Mononuclear cell (primary cell): Measurements from ENCODE around the gene MRGPRF. TPM values are rescaled to one million over a fixed set of nuclear protein-coding genes. Genes with fewer than 3 reads are reported as not detected.
"Not testable (repeated sequence)": the region's sequence is repeated elsewhere in the genome, so short reads cannot be mapped to it uniquely, and the experiment has no call there.

Experiments used
- H3K27me3 ChIP-seq: 2 replicates; pipeline ENCODE4 v1.6.0; 2011; ENCODE audit warnings: low read length, control low read depth; ENCODE audit not compliant: insufficient read depth
- H3K4me1 ChIP-seq: 2 replicates; pipeline ENCODE4 v1.5.1; 2011; ENCODE audit warnings: mild to moderate bottlenecking, low read length, control low read depth; ENCODE audit not compliant: insufficient read depth
- H3K4me3 ChIP-seq: 2 replicates; pipeline ENCODE4 v1.5.1; 2011; ENCODE audit warnings: mild to moderate bottlenecking, low read length, moderate library complexity
- H3K9me3 ChIP-seq: 2 replicates; pipeline ENCODE4 v1.5.1; 2011; ENCODE audit warnings: low read depth, mild to moderate bottlenecking, control low read depth, low read length
- total RNA-seq: library from RNA; depleted of rRNA; stranded (reverse); fragments of >200 nt; gene quantifications from one replicate; pipeline ENCODE4 v1.2.3, GENCODE V29; 2012

MRGPRF gene
- total RNA-seq, 1 donor = under 0.01 TPM

GRCh38 chr11:68977781-68978625 lies 35.0 kb downstream of the MRGPRF start:
- Histone ChIP-seq H3K27me3 (peaks cover 5% of the 10 kb centered on the region), H3K9me3 (peaks cover 6% of the 10 kb centered on the region), H3K4me3 (no peak overlapping the region), H3K4me1 (no peaks in the 10 kb centered on the region)

DNA sequence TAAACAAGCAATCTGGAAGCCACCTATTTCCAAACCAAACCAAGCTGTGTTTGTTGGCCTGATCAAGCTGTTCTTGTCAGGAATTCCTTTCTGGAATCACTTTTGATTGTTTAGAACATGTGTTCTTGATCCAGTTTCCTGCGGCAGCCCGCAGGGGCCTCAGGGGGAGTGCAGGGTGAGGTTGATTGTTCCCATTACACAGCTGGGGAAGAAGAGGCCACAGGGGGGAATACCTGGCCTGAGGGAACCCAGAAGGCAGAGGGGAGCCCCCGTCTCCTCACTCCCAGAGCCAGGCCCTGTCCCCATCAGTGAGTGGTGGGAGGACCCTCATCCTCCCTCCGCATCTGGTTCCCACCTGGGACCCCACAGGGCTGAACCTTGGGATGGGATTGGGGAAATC lies 36.5 kb downstream of the MRGPRF start:
- H3K27me3 ChIP-seq = no peaks in the 10 kb centered on the region
- H3K4me1 ChIP-seq = no peaks in the 10 kb centered on the region
- H3K4me3 ChIP-seq = no peak overlapping the region
- H3K9me3 ChIP-seq = no peaks in the 10 kb centered on the region

- H3K9me3 ChIP-seq = no peaks in the 10 kb centered on the region
- no peaks in the 10 kb centered on the region for H3K27me3 ChIP-seq
- no peak overlapping the region for H3K4me3 ChIP-seq
- no peaks in the 10 kb centered on the region for H3K4me1 ChIP-seq
Observed at GRCh38 chr11:68976095-68976494, 37.0 kb downstream of the MRGPRF start.

DNA sequence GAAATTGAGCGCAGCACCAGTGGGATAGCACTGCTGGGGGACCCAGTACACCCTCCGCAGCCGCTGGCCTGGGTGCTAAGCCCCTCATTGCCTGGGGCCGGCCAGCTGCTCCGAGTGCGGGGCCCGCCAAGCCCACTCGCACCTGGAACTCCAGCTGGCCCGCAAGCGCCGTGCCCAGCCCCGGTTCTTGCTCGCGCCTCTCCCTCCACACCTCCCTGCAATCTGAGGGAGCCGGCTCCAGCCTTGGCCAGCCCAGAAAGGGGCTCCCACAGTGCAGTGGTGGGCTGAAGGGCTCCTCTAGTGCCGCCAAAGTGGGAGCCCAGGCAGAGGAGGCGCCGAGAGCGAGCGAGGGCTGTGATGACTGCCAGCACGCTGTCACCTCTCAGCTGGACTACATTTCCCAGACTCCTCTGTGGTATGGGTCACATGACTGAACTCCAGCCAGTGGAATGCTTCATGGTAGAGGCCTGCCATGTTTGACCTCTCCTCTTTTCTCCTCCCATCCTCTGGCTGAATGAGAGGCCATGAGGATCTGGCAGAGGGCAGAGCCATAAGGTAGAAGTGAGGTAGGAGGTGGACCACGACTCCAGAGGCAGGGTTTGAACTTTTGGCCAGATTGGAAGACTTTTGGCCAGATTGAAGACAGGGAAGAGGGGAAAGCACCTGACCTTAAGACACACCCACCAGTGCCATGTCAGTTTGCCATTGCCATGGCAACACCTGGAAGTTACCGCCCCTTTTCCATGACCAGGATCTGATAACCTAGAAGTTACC lies 38.4 kb downstream of the MRGPRF start:
- Histone ChIP-seq H3K4me1 (no peaks in the 10 kb centered on the region), H3K9me3 (no peaks in the 10 kb centered on the region), H3K27me3 (no peaks in the 10 kb centered on the region)

DNA sequence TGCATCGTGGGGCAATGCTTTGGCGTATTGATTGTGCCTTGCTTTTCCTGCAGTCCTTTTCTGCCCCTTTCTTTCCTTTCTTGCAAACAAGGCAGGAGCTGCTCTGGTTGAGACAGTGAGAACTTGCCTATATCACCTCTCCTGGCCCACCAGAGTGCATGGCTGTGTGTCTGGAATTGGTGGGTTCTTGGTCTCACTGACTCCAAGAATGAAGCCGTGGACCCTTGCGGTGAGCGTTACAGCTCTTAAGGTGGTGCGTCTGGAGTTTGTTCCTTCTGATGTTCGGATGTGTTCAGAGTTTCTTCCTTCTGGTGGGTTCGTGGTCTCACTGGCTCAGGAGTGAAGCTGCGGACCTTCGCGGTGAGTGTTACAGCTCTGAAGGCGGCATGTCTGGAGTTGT lies 39.3 kb downstream of the MRGPRF start:
- not testable (repeated sequence) for H3K4me1 ChIP-seq, H3K4me3 ChIP-seq, H3K27me3 ChIP-seq, H3K9me3 ChIP-seq

More for the DNA sequence above, 38.4 kb downstream of the MRGPRF start:
- H3K4me3 ChIP-seq = no peak overlapping the region

DNA sequence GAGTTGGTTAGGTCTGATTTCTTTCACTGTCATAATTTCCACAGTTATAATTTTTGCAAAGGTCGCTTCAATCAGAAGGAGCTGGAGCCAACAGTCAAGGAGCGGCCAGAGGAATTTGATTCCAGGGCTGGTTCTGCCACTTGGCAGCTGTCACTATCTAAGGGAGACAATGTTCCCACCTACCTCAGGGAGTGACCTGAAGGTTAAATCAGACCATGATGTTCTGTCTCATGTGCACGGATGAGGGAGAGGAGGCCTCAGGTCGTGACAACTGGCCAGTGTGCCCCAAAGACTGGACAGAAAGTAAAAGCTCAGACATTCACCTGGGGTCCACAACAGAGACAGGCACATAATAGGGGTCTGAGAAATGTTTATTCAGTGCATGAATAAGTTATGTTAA lies 39.8 kb downstream of the MRGPRF start:
- H3K27me3 ChIP-seq = no peaks in the 10 kb centered on the region
- H3K4me1 ChIP-seq = no peaks in the 10 kb centered on the region
- H3K9me3 ChIP-seq = no peaks in the 10 kb centered on the region
- H3K4me3 ChIP-seq = no peak overlapping the region

DNA sequence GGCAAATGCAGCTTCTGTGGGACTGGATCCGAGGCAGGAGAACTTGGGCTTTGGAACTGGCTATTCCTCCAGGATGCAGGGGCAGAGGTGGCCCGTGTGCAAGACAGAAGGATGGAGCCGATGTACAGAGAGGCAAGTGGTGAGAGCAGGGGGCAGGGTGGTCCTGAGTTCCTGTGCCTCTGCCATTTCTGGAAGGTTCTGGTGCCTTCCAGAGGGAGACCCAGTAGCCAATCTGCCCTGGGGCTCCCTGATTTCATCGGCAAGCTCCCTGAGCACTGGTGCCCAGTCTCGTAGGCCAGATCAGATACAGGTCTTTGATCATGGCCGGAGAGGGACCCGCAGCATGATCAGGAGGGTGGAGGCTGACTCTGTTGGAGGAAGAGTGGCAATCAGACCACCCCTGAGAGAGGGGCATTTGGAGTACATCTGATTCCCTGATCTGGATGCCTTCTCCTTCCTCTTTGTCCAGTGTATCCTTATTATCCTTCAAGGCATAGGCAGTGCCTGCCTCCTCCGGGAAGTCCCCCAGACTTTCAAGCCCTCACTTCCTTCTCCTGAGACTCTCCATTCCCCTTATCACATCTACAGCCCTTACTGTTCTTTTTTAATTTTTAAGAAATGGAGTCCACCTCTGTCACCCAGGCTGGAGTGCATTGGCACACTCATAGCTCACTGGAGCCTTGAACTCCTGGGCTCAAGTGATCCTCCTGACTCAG lies 42.0 kb downstream of the MRGPRF start:
- H3K9me3 ChIP-seq = no peaks in the 10 kb centered on the region
- no peaks in the 10 kb centered on the region for H3K4me1 ChIP-seq
- no peaks in the 10 kb centered on the region for H3K27me3 ChIP-seq
- no peak overlapping the region for H3K4me3 ChIP-seq

DNA sequence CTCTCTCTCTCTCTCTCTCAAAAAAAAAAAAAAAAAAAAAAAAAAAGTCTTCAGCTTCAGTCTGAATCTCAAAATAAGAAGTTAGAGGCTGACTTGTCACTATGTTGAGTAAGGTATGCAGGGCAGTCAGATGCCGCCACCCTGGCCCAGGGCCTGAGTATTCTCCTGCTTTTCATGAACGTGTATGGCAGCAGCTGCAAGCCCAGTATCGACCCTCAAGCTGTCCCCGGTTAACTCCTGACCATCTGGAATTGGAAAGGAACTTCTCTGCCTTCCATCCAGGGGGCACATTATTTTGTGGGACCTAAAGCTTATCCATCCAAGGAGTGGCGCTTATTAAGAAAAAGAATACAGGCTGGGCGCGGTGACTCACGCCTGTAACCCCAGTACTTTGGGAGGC lies 43.7 kb downstream of the MRGPRF start:
- Histone ChIP-seq H3K9me3 (no peaks in the 10 kb centered on the region), H3K4me3 (no peak overlapping the region), H3K4me1 (no peaks in the 10 kb centered on the region), H3K27me3 (no peaks in the 10 kb centered on the region)

- no peaks in the 10 kb centered on the region for H3K9me3 ChIP-seq
- H3K4me3 ChIP-seq = no peak overlapping the region
- H3K27me3 ChIP-seq = no peaks in the 10 kb centered on the region
- H3K4me1 ChIP-seq = no peaks in the 10 kb centered on the region
Observed at GRCh38 chr11:68968306-68969250, 44.5 kb downstream of the MRGPRF start.

DNA sequence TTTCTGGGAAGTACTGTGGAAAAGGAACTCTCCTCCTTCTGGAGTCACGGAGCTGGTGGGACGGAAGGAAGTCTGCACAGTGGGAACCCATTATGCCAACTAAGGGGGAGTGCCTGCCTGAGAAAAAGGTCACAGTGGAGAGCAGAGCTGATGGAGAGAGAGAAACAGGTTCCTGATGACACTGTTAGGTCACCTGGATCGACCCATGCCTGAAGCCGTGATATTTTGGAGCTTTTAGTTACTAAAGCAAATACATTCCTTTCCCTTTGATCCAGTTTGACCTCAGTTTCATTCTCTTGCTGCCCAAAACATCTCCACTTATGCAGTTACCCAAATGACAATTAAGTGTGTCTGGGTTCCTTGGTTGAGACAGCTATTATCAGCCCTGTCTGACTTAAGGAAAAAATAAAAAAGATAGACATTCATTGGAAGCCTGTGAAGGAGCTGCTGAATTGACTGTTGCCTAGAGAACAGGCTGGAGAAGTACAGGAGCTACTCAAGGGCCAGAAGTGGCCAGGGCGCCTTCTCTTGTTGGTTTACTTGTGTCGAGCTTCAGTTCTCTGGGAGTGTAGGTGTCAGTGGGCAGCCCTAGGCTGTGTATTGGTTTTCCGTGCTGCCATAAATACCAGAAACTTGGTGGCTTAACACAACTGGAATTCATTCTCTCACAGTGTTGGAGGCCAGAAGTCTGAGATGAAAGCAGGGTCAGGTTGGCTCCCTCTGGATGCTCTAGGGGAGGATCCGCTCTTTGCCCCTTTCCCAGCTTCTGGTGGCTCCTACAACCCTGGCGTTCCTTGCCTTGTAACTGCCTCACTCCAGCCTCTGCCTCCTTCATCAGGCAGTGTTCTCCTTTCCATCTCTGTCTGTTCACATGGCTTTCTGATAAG lies 45.9 kb downstream of the MRGPRF start:
- Histone ChIP-seq H3K9me3 (no peaks in the 10 kb centered on the region), H3K4me3 (no peak overlapping the region), H3K4me1 (no peaks in the 10 kb centered on the region), H3K27me3 (no peaks in the 10 kb centered on the region)

DNA sequence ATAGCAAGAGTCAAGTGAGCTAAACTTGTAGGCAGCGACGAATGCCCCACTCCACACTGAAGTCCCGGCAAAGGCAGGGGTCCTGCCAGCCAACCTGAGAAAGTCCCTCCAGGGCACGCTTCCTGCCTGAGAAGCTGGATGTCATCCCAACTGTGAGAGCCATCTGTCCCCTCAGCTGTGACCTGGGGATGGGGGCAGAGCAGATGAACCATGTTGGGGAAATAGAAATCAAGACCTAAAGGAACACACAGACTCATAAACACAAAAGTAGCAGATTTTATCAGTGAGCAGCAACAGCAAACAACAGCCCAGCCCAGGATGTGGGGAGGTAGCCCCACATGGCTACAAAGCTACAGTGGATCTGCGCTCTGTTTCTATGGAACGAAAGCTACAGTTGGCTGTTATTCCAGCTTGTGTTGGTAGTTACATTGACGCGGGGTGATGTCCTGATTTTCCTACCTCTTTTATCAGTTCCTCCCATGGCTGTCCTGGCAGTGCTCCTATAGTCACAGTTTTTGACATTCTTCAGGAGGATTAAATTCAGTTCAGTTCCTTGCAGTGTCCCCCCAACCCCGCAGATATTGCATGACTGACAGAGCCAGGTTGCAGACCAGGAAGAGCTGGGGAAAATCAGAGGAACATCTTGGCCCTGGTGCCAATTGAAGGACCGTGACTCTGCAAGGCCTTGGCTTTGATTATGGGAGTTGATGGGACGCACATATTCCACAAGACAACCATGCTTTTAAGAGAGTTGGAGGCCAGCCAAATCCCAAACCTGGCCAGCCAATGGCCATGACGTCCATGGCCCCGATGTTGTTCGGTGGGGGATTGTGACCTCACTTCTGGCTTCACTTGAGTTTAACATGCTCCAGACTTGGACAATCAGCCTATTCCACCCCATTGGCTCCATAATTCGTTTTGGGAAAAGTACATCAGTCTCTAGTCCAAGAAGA lies 46.9 kb downstream of the MRGPRF start:
- Histone ChIP-seq H3K27me3 (no peaks in the 10 kb centered on the region), H3K4me1 (no peaks in the 10 kb centered on the region), H3K9me3 (no peaks in the 10 kb centered on the region), H3K4me3 (no peak overlapping the region)

- H3K27me3 ChIP-seq = no peaks in the 10 kb centered on the region
- H3K4me3 ChIP-seq = no peak overlapping the region
- H3K9me3 ChIP-seq = no peaks in the 10 kb centered on the region
- H3K4me1 ChIP-seq = no peaks in the 10 kb centered on the region
Observed at GRCh38 chr11:68963779-68964178, 49.3 kb downstream of the MRGPRF start.
